RKO (cell line): ENCODE data around the gene TGFBI.

Experiments used
- DNase-seq: peaks from one replicate; pipeline ENCODE4 v3.0.0-alpha.2; 2016; ENCODE audit warnings: low spot score

The TGFBI gene

DNA sequence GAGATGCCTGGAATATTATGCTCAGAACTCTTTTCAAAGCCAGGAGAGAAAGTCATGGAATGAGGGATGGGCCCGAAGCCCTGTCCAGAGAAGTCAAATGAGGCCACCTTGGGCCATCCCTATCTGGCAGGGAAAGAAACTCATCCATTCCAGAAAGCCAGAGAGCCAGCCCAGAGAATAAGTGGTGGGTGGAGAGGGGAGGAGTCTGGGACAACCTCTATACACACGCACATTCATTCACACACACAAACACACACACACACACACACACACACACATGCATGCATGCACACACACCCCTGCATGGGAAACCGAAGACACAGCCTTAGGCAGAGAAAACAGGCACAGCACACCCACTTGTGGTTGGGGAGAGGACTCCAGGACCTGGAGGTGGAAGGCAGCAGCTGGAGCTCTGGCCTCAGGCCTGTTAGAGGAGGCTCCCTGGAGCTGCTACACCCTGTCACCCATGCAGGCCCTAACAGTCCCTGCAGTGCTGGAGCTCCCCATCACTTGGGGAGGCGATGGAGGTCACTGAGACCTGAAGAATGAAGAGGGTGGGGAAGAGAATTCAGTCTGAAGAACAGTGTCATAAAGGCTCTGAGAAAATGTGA is 38.0 kb downstream of the TGFBI start:
- no peak for DNase-seq

DNA sequence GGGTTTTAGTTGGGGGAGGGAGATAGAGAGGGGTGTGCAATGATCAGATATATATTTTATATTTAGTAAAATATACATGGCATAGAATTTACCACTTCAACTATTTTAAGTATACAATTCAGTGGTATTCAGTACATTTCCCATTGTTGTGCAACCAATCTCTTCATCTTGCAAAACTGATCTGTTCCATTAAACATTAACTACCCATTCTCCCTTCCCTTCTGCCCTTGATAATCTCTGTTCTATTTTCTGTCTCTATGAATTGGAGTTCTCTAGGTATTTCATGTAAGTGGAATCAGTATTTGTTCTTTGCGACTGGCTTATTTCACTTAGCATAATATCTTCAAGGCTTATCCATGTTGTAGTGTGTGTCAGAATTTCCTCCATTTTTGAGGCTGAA is 38.6 kb downstream of the TGFBI start:
- DNase-seq = no peak

DNA sequence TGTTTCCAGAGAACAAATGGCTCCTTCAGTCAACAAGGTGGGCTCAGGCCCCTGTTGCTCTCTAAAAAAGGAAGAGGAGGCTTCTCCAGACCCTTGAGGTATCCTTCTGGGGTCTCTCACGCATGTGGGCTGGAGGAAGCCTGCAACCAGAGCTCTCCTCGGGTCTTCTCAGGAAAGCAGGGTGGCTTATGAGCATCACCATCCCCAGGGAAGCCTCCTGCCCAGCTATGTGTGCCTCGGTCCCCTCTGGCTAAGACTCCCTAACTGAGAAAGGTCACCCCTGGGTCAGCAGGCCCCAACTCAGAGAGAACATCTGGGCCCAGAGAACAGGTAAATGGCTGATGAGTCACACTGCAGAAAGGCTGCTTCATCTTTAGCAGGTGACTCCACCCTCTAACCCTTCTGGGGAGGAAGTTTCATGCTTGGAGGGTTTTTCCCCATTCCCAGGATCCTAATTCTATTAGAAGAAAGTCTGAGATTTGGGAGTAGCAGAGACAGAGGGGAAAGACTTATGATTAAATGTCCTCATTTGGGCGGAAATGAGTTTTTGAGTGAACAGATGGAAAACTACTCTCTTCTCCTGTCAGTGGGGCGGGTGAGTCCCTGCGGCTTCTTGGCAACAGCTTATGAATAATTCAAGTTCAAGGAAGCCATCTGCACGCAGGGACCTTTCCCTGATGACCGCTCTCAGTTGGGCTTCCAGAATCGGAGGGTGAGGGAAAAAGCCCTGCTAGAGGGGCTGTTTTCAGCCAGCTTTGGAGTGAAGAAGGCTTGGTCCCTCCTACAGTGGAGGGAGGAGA is 41.9 kb downstream of the TGFBI start:
- no peak for DNase-seq

DNA sequence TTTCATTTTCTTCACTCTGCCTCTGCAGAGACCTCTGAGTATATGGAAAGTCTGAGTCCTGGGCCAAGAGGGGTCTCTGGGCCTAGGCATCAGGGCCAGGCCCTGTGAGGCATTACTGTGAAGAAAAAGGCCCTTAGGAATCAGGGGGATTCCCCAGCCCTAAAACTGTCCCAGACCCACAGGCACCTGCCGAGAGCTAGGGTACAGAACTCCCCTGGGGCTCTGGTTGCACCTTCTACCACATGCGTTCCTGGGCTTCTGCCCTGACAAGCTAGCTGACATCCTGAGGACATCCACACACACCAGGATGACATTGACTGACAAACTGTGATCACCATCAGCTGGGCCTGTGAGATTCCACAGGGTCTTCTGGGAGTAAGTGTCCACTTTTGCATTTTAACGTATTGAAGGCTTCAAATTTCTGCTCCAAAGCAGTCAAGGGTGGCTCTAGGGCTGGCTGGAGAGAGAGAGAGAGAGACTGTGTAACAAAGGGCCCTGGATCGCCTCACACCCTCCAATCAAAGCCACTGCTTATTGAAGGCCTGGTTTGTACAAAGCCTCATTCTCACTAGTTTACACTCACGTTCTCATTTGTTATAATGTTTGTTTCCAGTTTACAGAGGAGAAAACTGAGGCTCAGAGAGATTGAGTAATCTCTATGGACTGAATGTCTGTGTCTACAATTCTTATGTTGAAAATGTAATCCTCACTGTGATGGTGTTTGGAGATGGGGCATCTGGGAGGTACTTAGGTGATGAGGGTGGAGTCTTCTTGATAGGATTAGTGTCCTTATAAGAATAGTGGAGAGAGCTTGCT is 45.1 kb downstream of the TGFBI start:
- DNase-seq = no peak

DNA sequence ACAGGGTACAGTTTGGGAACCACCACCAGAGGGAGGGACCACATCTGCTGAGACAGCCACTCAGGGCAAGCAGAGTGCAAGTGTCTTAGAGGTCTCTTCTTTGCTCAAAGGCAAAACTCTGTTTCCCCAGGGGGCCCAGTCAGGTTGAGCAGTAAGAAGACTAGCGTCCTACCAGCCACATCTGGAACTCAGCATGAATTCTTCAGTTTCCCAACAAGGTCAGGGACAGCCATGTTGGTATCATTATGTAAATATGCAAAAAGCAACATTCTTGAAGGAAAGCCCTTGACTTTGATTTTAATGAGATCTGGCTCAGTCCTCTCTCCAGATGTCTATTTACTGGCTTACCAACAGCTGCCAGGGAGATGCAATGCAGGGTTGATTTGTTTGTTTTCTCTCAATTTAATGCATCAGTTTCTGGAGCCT is 46.7 kb downstream of the TGFBI start:
- no peak for DNase-seq

DNA sequence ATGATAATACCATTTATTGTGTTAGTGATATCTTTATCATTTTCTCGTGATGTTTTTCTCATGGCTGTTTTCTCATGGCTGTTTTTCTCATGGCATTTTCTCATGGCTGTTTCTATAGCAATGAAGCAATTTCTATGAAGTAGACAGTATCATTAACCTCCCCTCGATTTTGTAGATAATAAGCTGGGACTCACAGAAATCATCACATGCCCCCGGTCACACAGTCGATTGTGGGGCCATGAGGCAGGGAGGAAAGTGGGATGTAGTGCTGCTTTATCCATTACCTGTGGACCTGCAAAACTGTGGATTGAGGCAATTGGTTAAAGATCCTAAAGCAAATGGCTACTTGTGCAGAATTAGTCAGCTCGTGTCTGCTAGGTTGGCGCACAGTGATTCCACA is 47.3 kb downstream of the TGFBI start:
- DNase-seq = no peak

DNA sequence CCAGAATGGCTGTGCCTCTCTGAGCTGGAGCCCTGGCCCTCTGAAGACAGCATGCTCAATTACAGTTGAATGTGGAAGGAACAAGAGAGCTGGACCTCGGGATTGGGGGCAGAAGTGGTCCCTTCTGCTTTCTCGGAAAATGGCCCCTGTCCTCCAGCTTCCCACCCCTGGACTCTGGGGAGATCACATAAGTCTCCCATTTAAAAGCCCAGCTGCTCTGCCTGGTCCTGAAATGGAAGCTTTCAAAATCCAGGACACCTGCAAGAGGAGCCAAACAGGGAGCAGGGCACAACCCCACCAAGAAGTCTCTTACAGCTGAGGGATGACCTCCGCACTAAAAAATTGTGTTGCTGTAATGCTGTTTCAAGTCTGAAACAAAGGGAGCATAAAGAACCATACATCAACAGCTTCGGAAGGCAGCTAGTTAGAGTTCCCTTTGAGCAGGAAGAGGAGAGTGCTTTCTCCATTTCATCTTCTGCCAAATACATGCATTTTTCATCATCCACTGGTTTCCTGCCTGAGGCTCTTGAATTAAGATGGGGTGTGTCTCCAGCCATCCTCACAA is 48.2 kb downstream of the TGFBI start:
- no peak for DNase-seq

DNA sequence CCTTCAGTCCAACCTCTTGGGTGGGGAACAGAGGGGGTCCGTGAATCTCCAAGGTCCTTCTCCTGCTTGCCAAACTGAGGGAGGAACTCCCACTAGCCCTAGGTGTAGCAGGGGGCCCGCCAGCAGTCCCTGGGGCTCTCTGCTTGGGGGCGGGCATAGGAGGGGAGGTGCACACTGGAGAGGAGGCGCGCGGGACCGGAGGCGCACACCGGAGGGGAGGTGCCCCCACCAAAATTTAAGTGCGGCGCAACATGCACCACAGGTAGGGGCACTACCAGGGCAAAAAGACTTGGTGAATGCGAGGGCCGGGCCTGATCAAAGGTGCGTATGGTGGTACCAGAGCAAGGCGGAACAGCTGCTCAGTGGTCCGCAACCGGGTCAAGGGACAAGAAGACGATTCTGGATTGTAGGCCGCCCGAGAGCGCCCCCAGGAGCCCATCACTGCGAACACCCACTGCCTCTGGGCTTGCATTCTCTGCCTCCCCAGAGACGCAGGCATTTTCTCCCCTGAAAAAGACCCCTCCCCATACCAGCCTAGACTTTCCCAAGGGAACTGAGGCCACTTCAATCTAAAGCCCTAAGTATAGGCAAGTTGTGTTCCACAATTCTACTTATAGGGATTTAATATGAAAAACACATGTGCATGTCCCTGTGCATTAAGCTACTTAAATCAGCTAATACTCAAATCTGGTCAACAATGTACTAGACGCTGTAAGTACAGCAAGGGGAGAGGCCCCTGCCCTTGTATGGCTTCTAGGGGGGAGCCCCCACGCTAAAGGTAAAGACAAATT is 50.6 kb downstream of the TGFBI start:
- DNase-seq = no peak

DNA sequence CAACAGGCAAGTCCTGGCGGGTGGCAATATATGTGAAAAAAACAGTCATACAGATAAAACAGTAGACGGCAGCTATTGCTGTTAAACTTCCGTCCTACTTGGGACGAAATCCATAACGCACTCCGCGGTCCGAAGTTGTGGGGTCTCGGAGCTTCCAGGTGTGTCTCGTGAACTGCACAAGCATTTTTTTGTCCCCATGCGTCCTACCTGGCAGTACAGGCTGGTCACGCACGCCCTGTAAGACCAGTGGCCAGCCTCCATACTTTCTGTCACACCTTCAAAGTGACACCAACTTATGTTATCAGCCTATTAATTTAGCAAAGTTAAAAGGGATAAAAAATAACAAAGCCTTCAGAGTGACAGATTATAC is 51.3 kb downstream of the TGFBI start:
- no peak for DNase-seq

DNA sequence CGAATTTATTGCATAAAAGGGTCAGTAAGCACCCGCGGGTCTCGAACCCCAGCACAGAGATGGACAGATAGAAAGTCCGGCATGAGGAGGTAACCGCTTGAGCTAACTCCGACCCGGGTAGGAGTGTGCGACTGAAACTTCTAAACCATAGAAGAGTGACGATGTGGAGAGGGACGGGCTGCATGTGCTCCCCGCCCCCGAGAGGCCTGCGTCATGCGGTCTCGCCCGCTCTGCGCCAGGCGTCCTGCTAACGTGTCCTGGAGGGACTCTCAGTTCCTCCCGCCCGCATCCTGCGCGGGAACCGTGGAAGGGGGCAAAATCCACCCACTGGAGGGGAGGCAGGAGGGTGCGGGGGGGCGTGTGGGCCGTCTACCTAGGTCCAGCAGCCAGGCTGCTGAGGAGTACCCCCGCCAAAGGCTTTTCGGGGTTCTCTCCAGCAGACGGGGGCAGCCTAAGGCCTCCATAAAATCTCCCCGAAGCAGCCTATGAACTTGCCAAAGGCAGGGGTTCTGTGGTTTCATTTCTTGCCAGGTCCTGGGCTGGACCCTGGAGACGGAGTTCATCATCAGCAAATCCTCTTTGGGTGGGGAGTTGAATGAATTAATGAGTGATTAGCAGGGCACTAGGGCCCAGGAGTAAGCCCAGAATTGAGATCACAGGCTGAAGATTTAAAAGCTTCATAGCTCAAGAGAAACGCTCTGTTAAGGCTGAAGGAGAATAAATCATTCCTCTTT is 51.9 kb downstream of the TGFBI start:
- DNase-seq = peak; percentile 85

DNA sequence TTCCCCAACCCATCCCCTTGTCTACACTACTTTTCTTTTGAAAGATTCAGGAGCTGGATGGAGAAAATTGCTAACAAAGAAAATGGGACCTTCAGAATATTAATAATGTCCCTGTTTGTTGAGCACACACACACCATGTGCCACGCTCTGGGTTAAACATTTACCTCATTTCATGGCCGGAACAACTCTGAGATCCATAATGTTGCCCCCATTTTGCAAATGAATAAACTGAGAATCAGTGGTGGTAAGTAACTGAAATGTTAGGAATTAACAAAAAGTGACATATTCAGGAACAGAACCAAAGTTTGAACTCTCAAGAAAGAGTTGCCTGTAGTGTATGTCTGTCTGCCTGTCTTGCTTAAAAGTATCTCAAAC is 52.4 kb downstream of the TGFBI start:
- DNase-seq = no peak

DNA sequence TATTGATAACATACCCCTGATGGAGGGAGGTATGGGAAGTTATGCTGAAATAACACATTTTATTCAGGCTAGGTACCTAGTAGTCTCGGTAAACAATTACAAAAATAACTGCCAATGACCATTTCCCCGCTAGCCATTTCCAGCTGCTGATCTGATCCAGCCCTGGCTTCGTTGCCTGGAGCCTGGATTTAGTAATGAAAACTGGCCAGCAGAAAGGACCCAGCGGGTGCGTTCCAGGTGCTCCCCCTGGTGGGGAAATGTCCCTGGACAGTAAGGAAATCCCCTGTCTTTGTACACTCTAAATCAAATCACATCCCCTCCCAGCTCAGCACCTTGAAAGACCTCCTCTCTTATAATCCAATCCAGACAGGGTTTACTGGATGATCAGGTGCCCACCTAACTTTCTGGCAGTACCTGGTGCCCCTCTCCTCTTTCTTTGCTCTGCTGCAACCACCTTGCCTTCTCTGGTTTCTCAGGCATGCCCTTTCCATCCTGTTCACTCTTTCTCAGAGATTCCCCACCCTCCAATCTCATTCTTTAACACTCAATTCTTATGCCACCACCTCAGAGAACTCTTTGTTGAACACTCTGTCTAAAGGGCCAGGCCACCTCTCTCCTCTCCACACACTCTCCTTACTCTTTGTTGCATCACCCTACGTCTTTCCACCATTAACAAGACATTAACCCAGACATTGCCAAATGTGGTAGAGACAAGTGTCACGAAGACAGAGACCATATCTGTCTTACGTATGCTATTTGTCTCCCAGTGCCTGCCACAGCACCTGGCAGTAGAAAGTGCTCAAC is 53.8 kb downstream of the TGFBI start:
- DNase-seq = peak; percentile 77

DNA sequence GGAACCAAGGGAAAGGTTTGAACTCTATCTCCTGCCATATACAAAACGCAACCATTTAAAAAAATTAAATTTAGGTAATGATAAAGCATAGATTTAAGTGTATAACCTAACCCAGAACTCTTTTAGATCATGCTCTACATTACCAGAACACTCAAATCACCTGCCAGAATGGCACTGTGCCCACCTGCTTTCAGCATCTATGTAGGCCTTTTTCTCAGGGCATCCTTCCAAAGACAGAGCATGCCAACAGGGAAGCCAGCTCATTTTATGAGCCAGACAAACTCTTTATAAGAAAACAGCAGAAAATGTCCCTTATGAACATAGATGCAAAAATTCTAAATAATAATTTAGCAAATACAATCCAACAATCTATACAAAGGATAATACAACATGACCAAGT is 55.9 kb downstream of the TGFBI start:
- DNase-seq = no peak

DNA sequence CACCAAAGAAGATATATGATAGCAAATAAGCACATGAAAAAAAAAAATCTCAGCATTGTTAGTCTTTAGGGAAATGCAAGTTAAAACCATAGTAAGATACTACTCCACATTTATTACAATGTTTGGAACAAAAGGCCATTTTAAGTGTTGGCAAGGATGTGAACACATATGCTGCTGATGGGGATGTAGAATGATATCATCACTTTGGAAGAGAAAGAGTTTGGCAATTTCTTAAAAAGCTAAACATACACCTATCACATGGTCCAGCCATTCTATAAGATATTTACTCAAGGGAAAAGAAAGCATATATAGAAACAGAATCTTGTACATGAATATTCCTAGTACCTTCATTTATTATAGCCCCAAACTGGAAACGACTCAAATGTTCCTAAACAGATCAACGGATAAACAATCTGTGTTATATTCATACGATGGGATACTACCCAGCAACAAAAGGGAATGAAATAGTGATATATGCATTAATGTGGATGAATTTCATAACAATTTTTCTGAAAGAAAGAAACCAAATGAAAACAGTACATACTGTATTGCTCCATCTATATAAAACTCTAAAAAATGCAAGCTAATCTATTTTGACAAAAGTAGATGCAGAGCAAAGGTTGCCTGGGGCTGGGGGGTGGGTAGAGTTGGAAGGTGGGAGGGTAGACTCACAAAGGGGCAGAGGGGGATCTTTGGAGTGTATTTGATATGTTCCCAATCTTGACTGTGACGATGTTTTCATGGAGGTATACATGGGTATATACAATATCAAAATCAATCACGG is 58.2 kb downstream of the TGFBI start:
- no peak for DNase-seq

DNA sequence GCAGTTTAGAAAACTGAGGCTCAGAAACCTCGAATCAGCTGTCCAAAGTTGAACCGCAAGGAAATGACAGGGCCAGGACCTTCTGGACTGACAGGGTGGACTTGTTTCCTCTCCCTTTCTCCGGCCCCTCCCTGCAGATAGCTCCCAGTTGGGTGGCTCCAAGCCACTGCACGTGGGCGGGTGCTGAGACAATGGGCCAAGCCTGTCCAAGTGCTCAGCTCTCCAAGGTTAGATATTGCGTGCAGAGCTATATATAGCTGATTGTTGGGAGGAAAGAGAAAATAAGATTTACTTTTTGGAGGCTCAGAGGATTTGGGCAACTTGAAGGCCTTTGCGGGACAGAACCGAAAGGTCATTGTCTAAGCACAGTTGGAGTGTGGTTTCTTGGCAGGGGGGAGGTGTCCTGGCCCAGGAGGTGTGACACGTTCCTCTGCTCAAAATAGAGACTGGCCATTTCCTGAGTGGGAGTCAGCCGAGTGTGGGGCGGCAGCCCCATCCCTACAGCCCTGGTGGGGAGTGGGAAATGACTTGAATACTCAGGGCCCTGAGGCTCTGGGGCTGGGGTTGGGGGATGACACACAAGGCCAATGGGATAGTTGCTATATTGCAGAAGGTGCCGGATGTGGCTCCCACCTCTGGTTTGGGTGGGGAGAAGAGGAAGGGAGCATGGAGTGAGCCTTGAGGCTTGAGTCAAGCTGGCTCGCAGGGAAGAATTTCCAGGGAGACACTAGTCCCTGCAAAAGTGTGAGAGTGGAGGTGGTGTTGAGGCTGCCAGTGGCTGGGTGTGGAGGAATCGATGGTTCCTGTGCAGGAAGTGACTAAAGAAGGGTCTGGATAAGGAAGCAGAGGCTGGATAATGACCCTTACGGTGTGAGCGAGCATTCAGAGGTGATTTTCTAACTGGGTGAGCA is 59.4 kb downstream of the TGFBI start:
- no peak for DNase-seq

DNA sequence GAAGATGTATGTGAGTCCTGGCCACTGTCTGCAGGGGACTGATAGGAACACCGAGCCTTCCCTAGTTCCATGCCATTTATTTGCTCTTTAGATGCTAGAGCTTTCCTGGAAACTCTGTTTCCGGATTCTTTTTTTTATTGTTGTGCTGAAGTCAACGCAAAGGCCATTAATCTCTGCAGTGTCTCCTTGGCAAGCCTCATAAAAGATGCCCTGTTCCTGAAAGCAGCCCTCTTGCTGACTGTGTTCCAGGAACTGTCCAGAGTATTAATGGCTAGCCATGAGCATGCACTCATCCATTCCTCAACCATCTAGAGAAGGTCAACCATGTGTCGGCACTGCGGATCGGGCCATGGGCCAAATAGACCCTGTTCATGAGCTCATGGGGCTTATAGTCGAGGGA is 61.0 kb downstream of the TGFBI start:
- no peak for DNase-seq

DNA sequence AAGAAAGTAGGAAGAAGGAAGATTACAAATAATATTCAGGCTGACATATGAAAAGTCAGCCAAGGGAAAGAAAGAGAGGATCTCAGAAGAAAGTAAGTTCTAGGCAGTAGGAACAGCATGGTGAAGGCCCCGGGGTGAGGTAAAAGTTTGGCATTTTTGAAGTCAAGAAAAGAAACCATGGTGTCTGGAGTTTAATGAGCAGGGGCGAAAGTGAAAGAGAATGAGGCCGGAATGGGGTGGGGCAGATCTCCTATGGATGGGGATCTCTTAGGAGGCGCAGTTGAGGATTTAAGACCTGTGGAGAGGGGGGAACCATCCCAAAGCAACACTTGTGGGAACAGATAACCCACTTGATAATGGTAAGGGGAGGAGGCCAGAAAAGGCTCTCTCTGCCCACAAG is 61.5 kb downstream of the TGFBI start:
- no peak for DNase-seq

DNA sequence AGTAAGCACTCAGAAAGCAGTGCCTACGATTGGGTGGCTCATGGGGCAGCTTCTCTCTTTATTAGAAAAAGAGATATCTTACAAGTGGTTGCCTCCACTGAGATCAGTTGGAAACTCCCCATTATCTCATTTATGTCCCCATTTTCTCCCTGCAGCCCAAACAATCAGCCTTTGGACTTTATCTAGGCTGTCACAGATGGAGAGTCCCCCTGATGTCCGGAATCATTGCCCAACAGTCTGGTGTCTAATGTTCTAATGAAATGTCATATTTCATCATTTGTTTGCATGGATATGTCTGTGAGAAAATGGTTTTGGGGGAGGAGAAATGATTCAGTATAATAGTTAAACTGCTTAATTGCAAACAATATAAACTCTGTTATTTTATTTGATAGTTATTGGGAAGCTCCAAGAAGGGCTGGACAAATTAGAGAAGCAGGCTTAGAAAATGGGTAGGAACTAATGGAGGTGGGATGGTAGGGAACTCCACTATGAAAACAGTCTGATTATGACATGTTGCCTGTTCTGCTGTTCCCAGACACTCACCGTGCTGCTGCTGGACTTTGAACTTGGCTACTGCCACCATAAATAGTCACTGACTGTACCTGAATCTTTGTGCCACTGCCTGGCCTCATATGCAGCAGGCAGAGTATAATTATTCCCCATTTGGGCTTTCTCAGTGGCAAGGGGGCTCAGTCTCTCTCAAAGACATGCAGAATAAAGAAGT is 65.6 kb downstream of the TGFBI start:
- DNase-seq = no peak
